ENCODE data around the gene PLEKHG3. TPM values are rescaled to one million over a fixed set of nuclear protein-coding genes. Genes with fewer than 3 reads are reported as not detected.
A peak's percentile ranks its signal among the peaks of the same experiment; 100 is the strongest.

PLEKHG3 gene
- total and polyA plus RNA-seq, 10 of the 15 experiments (the other 5 are each of a cell fraction or from before 2014, with no cell fraction given) = 0.03 to 0.73 (median 0.07) TPM; not detected in 5

DNA sequence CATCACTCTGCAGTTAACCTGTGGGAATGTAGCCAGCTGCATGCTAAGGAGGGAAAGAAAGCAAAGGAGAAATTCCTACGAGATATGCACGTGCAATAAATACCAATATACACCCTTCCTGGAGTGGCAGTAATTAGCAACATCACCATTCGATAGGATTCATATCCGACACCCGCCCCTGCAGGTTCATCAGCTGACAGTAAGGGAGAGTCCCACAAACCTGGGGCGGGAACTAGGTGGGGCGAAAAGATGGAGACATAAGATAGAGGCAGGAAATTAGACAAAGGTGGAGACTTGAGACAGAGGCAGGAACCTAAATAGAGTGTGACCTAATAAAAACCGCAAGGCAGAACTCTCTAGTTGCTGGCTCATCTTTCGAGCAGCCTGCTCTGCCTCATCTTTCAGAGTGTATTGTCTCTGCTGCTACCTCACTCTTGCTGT is 51.6 kb downstream of the PLEKHG3 start:
- intact Hi-C loops (cut with micrococcal nuclease; ENCODE audit: unreplicated experiment) = no loop called here
- H3K27ac ChIP-seq (ENCODE audit: control insufficient read depth, insufficient read depth) = no peak overlapping the region
- SMC1A ChIA-PET (ENCODE audit: uncharacterized antibody, unreplicated experiment) = interaction anchor here (1.2 kb wide), 1 partner anchor 63 kb away, joined by 3 read pairs; no protein-coding TSS in a partner anchor
- POLR2A ChIA-PET = no interaction called here
- CTCF ChIA-PET = interaction anchor here (1.3 kb wide), 1 partner anchor 9 kb away, joined by 5 read pairs; no protein-coding TSS in a partner anchor
- no peaks in the 10 kb centered on the region for H3K79me2 ChIP-seq (ENCODE audit: control insufficient read depth, insufficient read depth, low read length)
- ATAC-seq = peak; percentile 39; the same call in 2 of the 3 replicates
- no peaks in the 10 kb centered on the region for H3K36me3 ChIP-seq (ENCODE audit: control insufficient read depth in 2 of 2, insufficient read depth in 2 of 2, low read length in 1 of 2)
- TF ChIP-seq EED (IDR thresholded peaks at IDR 0.05; ENCODE audit: low read depth) (no peak), IKZF2 (IDR thresholded peaks at IDR 0.05) (no peak), NKRF (conservative IDR thresholded peaks at IDR 0.05) (no peak), CEBPB (IDR thresholded peaks at IDR 0.05; ENCODE audit: borderline replicate concordance in 1 of 2, low read depth in 2 of 2, low read length in 2 of 2) (no peak), MTA3 (IDR thresholded peaks at IDR 0.05; ENCODE audit: borderline replicate concordance, low read length) (no peak), NRF1 (conservative IDR thresholded peaks at IDR 0.05; ENCODE audit: low read depth, low read length) (no peak), SREBF1 (IDR thresholded peaks at IDR 0.05; ENCODE audit: low read length) (no peak), ETV6 (conservative IDR thresholded peaks at IDR 0.05 in 1 of 2, IDR thresholded peaks at IDR 0.05 in 1 of 2; ENCODE audit: borderline replicate concordance in 1 of 2, low read depth in 1 of 2) (no peak), ZSCAN29 (IDR thresholded peaks at IDR 0.05) (no peak), LARP7 (IDR thresholded peaks at IDR 0.05) (no peak), SUPT20H (IDR thresholded peaks at IDR 0.05; ENCODE audit: borderline replicate concordance, control insufficient read depth, low read depth, low read length) (no peak), BMI1 (IDR thresholded peaks at IDR 0.05; ENCODE audit: borderline replicate concordance) (no peak), ZZZ3 (IDR thresholded peaks at IDR 0.05; ENCODE audit: control insufficient read depth, insufficient read length, low read depth) (no peak), TARDBP (IDR thresholded peaks at IDR 0.05; ENCODE audit: borderline replicate concordance) (no peak), PBX3 (IDR thresholded peaks at IDR 0.05; ENCODE audit: insufficient replicate concordance, low read depth, low read length) (no peak)
- TF ChIP-seq, protein P1, sequence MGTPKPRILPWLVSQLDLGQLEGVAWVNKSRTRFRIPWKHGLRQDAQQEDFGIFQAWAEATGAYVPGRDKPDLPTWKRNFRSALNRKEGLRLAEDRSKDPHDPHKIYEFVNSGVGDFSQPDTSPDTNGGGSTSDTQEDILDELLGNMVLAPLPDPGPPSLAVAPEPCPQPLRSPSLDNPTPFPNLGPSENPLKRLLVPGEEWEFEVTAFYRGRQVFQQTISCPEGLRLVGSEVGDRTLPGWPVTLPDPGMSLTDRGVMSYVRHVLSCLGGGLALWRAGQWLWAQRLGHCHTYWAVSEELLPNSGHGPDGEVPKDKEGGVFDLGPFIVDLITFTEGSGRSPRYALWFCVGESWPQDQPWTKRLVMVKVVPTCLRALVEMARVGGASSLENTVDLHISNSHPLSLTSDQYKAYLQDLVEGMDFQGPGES (IDR thresholded peaks at IDR 0.05) = no peak
- RAD21 ChIA-PET (ENCODE audit: unreplicated experiment) = no interaction called here
- no peaks in the 10 kb centered on the region for H3K4me1 ChIP-seq (ENCODE audit: control insufficient read depth, insufficient read depth, low read length)
- BruUV-seq (replicated peaks) = no TSS peak
- H4K20me1 ChIP-seq (ENCODE audit: control insufficient read depth, insufficient read depth) = no peaks in the 10 kb centered on the region; the same call in 1 of the 2 replicates
- in situ Hi-C loops (cut with MboI) = no loop called here
- no peak overlapping the region for H2AFZ ChIP-seq (ENCODE audit: control insufficient read depth, low read depth, low read length)
- H3K9me3 ChIP-seq (replicated peaks; ENCODE audit: control insufficient read depth, insufficient read depth, low read length) = no peaks in the 10 kb centered on the region
- peaks cover 0 to 3% of the 10 kb centered on the region in 2 experiments; a peak in 3 of 4 replicates for H3K27me3 ChIP-seq (replicated peaks in 1 of 2; ENCODE audit: control insufficient read depth in 2 of 2, insufficient read depth in 2 of 2, low read length in 1 of 2)
- H3K9ac ChIP-seq (ENCODE audit: control insufficient read depth, insufficient read depth, low read length) = no peak overlapping the region
- no peak overlapping the region for H3K4me3 ChIP-seq
- DNase-seq (ENCODE audit: low read depth, low spot score) = no peak
- no peak for FAIRE-seq
- no peak overlapping the region for H3K4me2 ChIP-seq (ENCODE audit: control insufficient read depth, insufficient read depth)
- 61% methylated on average over 9 of the region's 9 CpGs for WGBS (ENCODE audit: insufficient coverage, insufficient replicate concordance, low lambda C conversion rate, missing lambda C conversion rate)
